ENCODE data around the gene SLC29A4. TPM values are rescaled to one million over a fixed set of nuclear protein-coding genes. Genes with fewer than 3 reads are reported as not detected.

SLC29A4 gene
- total RNA-seq, 1 experiment from 2014 or later: 38.9 TPM

GRCh38 chr7:5339955-5340354, 57.2 kb downstream of the SLC29A4 start:
- H3K36me3 ChIP-seq (ENCODE audit: control insufficient read depth, insufficient read depth, low read length): peaks cover 6% of the 10 kb centered on the region; the same call in 1 of the 2 replicates

GRCh38 chr7:5342631-5343030, 59.9 kb downstream of the SLC29A4 start:
- intact Hi-C loops (cut with micrococcal nuclease; ENCODE audit: unreplicated experiment) (no loop called here), in situ Hi-C loops (cut with HindIII; ENCODE audit: low pct_unique_long_range_greater_than_20kb, low sequenced_read_pairs) (no loop called here)
- DNase-seq (ENCODE audit: low read depth, low spot score) (no peak), ATAC-seq (no peak)
- CTCF ChIA-PET: interaction anchor here (0.5 kb wide), 1 partner anchor 703 kb away, joined by 3 read pairs; no protein-coding TSS in a partner anchor
- H3K9me3 ChIP-seq (ENCODE audit: control insufficient read depth, insufficient read depth, low read depth, low read length): no peaks in the 10 kb centered on the region
- no peaks in the 10 kb centered on the region for H3K27me3 ChIP-seq (ENCODE audit: control insufficient read depth, insufficient read depth, low read length)
- no peak overlapping the region for H3K27ac ChIP-seq (ENCODE audit: low read length)
- H3K4me3 ChIP-seq (ENCODE audit: low read depth in 2 of 2, low read length in 2 of 2): no peak overlapping the region
- H3K36me3 ChIP-seq (ENCODE audit: control insufficient read depth, insufficient read depth, low read length): peaks cover 6% of the 10 kb centered on the region; the same call in 1 of the 2 replicates
- no peaks in the 10 kb centered on the region for H3K4me1 ChIP-seq (ENCODE audit: control insufficient read depth, insufficient read depth, low read length)
- POLR2A ChIA-PET: no interaction called here
- no peak for TF ChIP-seq SIN3A (IDR thresholded peaks at IDR 0.05; ENCODE audit: borderline replicate concordance, insufficient read depth, low read depth, low read length)
- TSS peak; percentile 54 for BruUV-seq (replicated peaks)

More at GRCh38 chr7:5339955-5340354, 57.2 kb downstream of the SLC29A4 start:
- intact Hi-C loops (cut with micrococcal nuclease; ENCODE audit: unreplicated experiment) (no loop called here), in situ Hi-C loops (cut with HindIII; ENCODE audit: low pct_unique_long_range_greater_than_20kb, low sequenced_read_pairs) (no loop called here)
- H3K4me3 ChIP-seq (ENCODE audit: low read depth in 2 of 2, low read length in 2 of 2): no peak overlapping the region
- no peak for DNase-seq (ENCODE audit: low read depth, low spot score)
- no peaks in the 10 kb centered on the region for H3K9me3 ChIP-seq (ENCODE audit: control insufficient read depth, insufficient read depth, low read depth, low read length)
- H3K27me3 ChIP-seq (ENCODE audit: control insufficient read depth, insufficient read depth, low read length): no peaks in the 10 kb centered on the region
- POLR2A ChIA-PET: no interaction called here
- TF ChIP-seq POLR2AphosphoS5 (IDR thresholded peaks at IDR 0.05; ENCODE audit: low read depth, low read length): no peak
- TF ChIP-seq TCF7L2 (IDR thresholded peaks at IDR 0.05; ENCODE audit: low read depth, low read length): no peak
- TF ChIP-seq, protein P1, sequence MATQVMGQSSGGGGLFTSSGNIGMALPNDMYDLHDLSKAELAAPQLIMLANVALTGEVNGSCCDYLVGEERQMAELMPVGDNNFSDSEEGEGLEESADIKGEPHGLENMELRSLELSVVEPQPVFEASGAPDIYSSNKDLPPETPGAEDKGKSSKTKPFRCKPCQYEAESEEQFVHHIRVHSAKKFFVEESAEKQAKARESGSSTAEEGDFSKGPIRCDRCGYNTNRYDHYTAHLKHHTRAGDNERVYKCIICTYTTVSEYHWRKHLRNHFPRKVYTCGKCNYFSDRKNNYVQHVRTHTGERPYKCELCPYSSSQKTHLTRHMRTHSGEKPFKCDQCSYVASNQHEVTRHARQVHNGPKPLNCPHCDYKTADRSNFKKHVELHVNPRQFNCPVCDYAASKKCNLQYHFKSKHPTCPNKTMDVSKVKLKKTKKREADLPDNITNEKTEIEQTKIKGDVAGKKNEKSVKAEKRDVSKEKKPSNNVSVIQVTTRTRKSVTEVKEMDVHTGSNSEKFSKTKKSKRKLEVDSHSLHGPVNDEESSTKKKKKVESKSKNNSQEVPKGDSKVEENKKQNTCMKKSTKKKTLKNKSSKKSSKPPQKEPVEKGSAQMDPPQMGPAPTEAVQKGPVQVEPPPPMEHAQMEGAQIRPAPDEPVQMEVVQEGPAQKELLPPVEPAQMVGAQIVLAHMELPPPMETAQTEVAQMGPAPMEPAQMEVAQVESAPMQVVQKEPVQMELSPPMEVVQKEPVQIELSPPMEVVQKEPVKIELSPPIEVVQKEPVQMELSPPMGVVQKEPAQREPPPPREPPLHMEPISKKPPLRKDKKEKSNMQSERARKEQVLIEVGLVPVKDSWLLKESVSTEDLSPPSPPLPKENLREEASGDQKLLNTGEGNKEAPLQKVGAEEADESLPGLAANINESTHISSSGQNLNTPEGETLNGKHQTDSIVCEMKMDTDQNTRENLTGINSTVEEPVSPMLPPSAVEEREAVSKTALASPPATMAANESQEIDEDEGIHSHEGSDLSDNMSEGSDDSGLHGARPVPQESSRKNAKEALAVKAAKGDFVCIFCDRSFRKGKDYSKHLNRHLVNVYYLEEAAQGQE (IDR thresholded peaks at IDR 0.05; ENCODE audit: insufficient read depth in 1 of 2, low read depth in 2 of 2, low read length in 1 of 2): no peak
- TF ChIP-seq SIN3A (IDR thresholded peaks at IDR 0.05; ENCODE audit: borderline replicate concordance, insufficient read depth, low read depth, low read length): no peak
- TF ChIP-seq, protein P2, sequence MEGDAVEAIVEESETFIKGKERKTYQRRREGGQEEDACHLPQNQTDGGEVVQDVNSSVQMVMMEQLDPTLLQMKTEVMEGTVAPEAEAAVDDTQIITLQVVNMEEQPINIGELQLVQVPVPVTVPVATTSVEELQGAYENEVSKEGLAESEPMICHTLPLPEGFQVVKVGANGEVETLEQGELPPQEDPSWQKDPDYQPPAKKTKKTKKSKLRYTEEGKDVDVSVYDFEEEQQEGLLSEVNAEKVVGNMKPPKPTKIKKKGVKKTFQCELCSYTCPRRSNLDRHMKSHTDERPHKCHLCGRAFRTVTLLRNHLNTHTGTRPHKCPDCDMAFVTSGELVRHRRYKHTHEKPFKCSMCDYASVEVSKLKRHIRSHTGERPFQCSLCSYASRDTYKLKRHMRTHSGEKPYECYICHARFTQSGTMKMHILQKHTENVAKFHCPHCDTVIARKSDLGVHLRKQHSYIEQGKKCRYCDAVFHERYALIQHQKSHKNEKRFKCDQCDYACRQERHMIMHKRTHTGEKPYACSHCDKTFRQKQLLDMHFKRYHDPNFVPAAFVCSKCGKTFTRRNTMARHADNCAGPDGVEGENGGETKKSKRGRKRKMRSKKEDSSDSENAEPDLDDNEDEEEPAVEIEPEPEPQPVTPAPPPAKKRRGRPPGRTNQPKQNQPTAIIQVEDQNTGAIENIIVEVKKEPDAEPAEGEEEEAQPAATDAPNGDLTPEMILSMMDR (IDR thresholded peaks at IDR 0.05): no peak
- CTCF ChIA-PET: no interaction called here
- no TSS peak for BruUV-seq (replicated peaks)
- ATAC-seq: no peak
- no peaks in the 10 kb centered on the region for H3K4me1 ChIP-seq (ENCODE audit: control insufficient read depth, insufficient read depth, low read length)
- no peak overlapping the region for H3K27ac ChIP-seq (ENCODE audit: low read length)

DNA sequence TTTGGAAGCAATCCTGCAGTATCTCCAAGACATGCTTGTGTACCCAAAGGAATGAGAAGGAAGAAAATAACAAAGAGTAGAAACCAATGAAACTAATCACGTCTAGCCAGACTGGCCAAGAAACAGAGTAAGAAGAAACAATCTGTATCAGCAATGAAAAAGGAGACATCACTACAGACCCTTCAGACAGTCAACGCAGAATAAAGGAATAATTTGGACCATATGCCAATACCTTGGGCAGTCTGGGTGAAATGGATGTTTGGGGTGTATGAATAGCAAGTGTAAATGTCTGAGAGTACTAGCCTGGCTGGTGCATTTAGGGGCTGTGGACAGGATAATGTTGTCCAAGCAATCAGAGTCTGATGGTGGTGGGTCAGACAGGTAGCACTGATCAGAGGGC, 61.1 kb downstream of the SLC29A4 start:
- Histone ChIP-seq H3K9me3 (ENCODE audit: control insufficient read depth, insufficient read depth, low read depth, low read length) (no peaks in the 10 kb centered on the region), H3K4me1 (ENCODE audit: control insufficient read depth, insufficient read depth, low read length) (no peaks in the 10 kb centered on the region), H3K27me3 (ENCODE audit: control insufficient read depth, insufficient read depth, low read length) (no peaks in the 10 kb centered on the region), H3K4me3 (ENCODE audit: low read depth in 2 of 2, low read length in 2 of 2) (no peak overlapping the region), H3K27ac (ENCODE audit: low read length) (no peak overlapping the region), H3K36me3 (ENCODE audit: control insufficient read depth, insufficient read depth, low read length) (peaks cover 3% of the 10 kb centered on the region; the same call in 1 of the 2 replicates)
- DNase-seq (ENCODE audit: low read depth, low spot score): no peak
- in situ Hi-C loops (cut with HindIII; ENCODE audit: low pct_unique_long_range_greater_than_20kb, low sequenced_read_pairs): no loop called here
- ATAC-seq: no peak
- CTCF ChIA-PET: no interaction called here
- intact Hi-C loops (cut with micrococcal nuclease; ENCODE audit: unreplicated experiment): no loop called here
- TF ChIP-seq TCF7L2 (IDR thresholded peaks at IDR 0.05; ENCODE audit: low read depth, low read length): no peak
- TF ChIP-seq POLR2AphosphoS5 (IDR thresholded peaks at IDR 0.05; ENCODE audit: low read depth, low read length): no peak
- TF ChIP-seq SIN3A (IDR thresholded peaks at IDR 0.05; ENCODE audit: borderline replicate concordance, insufficient read depth, low read depth, low read length): no peak
- TF ChIP-seq, protein P2 (IDR thresholded peaks at IDR 0.05): no peak
- TF ChIP-seq, protein P1 (IDR thresholded peaks at IDR 0.05; ENCODE audit: insufficient read depth in 1 of 2, low read depth in 2 of 2, low read length in 1 of 2): no peak
- no TSS peak for BruUV-seq (replicated peaks)
- POLR2A ChIA-PET: no interaction called here
